Measurements from ENCODE around the gene SYNPR.

GRCh38 chr3:63414607-63415006, 136.5 kb downstream of the SYNPR start:
- TF ChIP-seq CTCF (IDR thresholded peaks at IDR 0.05; ENCODE audit: low read length) (no peak), EZH2 (optimal IDR thresholded peaks at IDR 0.05; ENCODE audit: low read depth, low read length) (no peak)

Measured in MM.1S (cell line).